Stimulated activated CD4-positive, alpha-beta T cell treated with anti-CD3 and anti-CD28 coated beads, Interleukin-15, amount 100 ng/mL, for 24 hours (primary cell): ENCODE measurements around the gene KDM5C.

Source experiments
- DNase-seq: peaks from one replicate; pipeline ENCODE4 v3.0.0-alpha.2; 2020

The KDM5C gene

DNA sequence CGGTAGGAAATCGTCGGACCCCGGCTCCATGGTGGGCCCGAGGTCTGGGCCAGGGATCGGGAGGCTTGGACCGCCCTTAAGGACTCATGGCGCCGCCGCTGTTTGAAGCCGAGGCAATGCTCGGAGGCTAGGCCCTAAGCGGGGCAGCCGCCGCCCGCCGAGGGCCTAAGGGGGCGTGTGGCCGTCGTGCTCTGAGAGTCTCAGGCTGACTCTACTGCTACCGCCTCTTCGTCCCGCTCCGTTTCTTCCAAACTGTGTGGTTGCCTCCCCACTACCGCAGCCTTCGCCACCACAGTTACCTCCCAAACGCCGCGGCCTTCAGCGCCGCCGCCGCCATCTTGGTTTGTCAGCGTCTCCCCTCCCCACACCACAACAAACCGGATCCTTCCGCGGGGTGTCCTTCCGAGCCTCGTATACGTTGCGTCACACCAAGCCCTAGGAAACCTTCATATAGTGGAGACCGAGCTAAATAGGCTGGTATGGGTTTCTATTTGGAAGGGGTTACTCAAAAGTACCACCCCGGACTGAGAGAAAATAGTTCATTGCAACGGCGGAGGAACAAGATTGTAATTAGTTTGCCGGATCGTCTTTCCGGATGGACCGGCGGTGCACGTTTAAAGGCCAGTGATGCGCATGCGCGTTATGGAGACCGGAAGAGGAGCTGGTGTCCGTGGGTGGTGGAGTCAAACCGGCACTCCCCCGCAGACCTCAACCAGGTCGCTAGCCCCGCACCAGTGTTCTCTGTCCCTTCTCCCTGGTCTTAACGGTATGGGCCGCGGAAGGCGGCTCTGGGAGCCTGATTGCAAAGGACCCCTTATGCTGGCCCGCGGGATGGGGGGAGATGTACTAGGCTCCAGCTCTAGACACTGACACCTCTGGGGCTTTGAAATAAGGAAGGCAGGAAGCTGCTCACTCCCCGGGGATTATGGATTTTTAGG lies at the start of gene KDM5C:
Gene KDM5C, minus strand, starts transcription at position 348 of the 938 bp plus-strand sequence. Its CDS starts 318 bp downstream, at position 30.
- peak; percentile 89 for DNase-seq

DNA sequence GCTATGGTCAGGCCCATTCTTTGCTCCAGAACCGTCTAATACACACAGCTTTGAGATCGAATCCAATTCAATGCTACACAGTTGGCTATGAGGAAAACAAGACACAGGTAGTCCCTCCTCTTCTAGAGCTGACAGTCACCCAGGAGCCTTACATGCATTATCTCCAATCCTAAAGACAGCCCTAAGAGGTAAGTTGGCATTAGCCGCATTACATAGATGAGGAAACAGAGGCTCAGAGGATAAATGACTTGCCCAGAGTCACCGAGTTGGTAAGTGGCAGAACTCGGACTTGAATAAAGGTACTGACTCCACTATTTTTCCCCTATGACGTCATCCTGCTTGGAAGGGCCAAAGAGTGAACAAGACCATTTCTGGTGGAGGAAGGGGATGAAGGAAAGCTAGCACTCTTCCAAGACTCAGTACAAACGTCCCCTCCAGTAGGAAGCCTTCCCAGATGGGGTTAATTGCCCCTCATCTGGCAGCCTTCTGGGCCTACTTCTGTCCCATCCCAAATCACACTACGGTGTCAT lies 47.9 kb upstream of the KDM5C start:
- DNase-seq = no peak

DNA sequence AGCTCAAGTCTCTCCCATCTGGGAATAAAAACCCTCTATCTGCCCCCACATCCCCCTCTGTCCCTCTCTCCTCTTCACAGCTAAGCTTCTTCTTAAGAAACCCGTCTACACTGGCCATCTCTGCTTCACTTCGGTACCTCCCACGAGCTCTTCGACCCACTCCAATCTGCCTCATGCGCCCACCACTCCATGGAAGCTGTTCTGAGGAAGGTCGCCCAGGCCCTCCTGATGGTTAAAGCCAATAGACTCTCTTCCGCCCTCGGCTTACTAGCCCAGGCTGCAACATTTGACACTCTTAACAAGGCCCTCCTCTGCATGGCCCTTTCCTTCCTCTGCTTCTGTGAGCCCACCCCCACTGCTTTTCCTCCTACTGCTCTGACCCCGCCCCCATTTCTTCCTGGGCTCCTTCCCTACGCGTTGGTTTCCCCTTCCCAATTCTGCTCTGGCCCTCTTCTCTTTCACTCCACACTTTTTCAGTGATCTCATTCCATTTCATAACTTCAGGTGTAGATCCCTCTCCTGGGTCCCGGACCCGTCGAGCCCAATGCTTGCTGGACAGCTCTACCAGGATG lies 44.6 kb upstream of the KDM5C start:
- no peak for DNase-seq

DNA sequence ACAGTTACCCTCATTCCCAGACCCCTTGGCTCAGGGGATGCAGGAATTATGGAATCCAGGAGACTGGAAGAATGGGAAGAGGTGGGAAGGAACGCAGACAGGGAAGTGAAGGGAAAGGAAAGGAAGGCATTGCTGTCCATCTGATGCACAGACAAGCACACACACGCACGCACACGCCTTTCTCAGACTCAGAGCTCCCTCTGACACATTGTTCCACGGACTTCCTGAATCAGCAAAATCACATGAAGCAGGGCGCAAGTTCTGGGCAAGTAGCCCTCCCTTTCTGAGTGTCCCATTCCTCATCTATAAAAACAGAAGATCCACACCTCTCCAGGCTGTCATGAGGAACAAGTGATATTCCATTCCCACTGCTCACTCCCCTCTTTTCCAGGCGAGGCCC lies 43.2 kb upstream of the KDM5C start:
- DNase-seq = no peak

DNA sequence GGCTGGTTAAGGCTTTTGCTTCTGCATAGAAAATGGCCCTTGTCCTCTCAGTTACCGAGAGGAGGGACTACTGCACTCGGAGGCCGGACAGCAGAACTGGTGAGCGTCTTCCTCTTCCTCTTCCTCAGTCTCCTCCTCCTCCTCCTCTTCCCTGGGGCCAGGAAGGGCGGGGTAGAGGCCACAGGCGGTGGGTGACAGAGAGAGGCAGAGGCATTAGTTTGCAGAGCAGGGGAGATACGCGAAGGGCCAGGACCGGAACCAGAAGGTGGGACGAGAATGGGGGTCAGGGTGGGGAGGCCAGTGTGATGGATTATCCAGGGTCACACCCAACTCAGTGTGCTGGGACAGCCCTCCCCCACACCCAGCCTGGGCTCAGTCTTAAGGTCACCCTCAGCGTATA lies 41.9 kb upstream of the KDM5C start:
- no peak for DNase-seq

DNA sequence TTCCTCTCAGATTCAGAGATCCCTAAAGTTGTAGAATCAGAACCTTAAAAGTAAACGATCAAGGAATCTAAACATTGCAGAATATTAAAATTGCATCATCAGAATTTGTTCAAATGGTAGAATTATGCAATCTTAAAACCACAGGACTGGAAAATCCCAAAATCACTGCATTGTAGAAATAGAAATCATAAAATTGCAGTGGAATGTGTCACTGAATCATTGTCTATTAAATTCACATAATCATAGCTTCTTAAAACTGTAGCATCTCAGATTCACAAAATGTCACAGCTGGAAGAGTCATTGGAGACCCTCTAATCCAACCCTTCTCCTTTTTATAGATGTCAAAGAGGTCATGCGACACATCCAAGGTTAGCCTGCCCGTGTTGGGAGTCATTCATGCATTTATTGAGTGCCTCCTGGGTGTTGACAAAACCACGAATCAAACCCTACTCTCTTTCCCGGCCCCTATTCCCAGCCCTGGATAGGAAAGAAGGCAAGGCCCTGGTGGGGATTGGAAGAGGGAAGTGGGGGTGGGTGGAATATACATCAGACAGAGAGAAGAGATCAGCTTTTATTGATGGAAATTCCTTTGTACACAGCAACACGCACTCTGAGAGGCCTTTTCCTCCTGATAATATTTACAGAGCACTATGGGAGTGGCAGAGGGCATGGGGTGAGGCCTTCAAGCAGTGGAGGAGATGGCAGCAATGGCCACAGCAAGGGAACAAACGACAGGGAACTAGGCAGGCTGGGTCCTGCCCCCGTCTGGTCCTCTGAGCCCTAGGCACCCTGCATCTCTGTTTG lies 41.0 kb upstream of the KDM5C start:
- no peak for DNase-seq

DNA sequence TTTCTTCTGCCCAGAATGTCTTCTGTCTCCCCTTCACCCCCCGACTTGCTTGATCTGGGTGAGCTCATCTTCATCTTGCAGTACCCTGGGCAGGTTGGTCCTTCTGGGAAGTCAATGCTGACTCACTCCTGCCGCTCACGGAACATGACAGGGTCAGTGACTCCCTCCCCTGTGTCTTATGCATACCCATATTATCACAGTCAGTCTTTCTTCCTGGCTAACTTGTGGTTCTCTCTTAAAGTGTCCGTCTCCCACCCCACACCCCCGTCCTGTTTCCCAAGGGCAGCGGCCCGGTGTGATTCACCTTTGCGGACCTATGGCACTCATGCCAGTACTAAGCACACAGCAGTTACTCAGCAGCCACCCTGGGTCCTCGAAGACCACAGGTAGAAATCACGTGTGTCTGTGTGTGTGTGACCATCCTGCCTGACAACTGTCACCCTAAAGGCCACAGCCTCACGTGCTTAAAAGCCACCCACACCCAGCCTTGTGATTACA lies 38.6 kb upstream of the KDM5C start:
- DNase-seq = peak; percentile 67

DNA sequence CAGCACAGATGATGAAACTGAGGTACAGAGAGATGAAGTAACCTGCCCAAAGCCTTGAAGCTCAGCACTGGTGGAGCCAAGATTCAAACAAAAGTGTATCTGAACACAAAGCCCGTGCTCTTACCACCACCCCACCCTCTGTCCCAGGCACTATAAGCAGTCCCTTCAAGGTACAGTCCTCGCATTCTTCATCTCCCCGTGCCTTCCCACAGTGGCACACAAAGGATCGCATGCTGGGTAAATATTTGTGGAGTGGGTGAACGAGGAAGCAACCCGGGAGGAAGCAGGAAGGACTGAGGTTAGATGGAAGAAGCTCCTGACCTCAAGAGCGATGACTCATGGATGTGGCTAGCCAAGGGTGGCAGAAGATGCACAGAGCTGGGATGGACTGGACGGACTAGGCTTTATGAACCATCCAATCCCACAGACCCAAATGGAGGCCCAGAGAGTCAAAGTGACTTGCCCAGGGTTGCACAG lies 37.9 kb upstream of the KDM5C start:
- DNase-seq = peak; percentile 23

DNA sequence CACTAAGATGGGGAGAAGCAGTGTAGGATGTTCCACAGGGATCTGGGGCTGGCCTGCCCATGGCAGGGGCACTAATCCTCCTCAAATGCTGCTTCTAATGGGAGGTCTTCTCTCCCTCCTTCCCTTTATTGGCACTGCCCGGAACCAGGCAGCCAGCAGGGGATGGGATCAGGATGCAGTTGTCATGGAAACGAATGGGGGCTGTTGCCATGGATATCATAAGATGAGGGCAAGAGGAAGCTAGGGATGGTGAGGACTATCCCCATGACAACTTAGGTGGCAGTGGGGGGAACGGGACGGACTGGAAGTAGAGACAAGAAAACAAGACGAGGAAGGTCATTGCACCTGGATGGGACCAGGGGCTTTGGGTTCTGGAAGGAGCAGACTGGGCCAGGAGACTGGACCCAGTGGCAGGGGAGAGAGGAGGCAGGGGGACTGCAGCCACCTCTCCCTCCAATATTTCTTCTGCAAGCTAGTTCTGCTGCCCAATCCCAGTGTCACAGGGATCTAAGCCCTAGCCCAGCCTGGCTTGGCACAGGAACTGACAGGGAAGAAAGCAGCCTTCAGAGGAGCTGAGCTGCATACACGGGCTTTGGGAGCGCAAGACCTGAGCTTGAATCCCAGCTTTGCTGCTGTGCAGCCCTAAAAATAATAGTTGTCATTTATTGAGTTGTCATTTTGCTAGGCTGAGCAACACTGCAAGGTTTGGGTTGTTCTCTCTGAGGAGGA lies 37.3 kb upstream of the KDM5C start:
- no peak for DNase-seq

DNA sequence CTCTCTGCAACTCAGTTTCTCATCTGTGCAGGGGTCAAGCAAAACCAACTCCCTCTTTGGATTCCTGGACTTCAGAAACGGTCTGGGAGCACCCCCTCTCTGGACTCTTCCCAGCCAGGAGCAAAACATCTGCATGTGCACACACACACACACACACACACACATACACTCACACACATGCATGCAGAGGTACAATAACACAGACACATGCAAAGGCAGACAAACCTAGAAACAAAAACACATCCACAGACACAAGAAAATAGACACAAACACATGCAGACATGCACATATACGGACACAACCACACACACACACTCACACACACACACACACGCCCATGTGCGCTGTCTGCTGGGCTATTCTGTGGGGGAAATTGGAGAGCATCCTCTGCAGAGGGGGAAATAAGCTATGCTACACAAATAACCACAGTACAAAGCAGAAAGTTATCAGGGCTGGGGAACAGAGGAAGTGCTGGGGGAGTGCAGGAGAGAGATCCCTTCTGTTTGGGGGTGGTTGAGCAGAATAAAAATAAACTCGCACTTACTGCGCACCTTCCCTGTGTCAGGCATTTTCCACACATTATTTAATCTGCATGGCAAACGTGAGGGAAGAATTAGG lies 36.5 kb upstream of the KDM5C start:
- DNase-seq = no peak

DNA sequence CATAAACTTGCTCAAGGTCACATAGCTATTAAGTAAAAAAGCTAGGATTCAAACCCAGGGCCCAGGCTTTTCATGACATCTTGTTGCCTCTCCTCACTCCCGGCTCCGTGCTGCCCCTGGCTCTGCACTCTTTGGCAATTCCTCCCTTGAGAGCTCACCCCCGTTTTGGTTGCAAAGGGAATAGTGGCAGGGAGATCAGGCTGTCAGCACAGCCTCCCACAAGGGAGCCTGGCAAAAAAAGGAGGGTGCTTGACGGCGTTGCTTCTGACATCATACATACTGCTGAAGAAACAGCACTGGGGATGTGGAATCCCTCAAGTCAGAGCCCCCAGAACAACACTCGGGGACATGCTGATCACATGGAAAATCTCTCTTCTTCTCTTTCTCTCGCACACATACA lies 35.8 kb upstream of the KDM5C start:
- DNase-seq = no peak

DNA sequence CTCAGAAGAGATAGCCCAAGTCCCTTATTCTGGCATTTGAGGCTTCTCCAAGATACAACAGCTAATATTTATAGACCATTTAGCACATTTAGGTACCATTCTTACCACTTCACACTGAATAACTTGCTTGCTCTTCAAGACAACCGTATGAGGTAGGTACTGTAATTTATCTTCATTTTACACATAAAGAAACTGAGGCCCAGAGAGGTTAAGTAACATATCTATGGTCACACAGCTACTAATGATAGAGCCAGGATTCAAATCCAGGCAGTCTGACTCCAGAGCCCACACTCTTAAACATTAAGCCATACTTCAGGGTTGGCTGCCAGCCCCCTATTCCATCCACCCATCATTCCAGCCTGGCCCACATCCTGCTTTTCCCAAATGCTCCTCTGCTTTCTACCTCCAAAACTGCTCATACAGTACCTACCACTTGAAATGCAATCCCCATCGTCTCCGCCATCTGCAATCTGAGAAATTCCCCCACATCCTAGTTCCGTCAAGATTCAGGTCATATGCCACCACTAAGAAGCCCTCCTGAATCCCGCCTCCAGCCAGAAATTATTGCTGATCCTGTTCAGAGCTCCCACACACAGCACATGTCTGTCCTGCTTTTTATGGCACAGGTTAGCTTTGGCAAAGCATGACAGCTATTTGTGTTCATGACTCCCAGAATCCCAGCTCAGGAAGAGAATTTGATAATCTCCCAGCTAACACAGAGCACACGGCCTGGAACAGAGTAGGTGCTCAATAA lies 32.8 kb upstream of the KDM5C start:
- no peak for DNase-seq

DNA sequence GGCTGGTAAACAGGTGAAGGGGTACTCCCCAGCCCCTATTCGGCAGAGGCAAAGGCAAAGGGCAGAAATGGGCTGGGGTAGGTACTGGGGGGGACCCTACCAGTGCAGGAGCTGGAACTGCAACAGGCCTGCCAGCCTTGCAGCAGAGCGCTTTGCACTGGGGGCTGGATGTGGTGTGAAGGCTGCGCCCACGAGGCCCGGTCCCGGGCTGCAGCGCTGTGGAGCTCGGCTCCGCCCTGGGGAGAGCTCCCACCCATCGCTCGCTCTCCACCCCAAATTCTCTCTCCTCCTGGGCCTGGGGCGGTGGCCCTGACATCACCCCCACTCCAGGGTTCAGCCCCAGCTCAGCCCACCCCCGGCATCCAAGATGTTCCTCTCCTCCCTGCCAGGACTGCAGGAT lies 32.2 kb upstream of the KDM5C start:
- no peak for DNase-seq

DNA sequence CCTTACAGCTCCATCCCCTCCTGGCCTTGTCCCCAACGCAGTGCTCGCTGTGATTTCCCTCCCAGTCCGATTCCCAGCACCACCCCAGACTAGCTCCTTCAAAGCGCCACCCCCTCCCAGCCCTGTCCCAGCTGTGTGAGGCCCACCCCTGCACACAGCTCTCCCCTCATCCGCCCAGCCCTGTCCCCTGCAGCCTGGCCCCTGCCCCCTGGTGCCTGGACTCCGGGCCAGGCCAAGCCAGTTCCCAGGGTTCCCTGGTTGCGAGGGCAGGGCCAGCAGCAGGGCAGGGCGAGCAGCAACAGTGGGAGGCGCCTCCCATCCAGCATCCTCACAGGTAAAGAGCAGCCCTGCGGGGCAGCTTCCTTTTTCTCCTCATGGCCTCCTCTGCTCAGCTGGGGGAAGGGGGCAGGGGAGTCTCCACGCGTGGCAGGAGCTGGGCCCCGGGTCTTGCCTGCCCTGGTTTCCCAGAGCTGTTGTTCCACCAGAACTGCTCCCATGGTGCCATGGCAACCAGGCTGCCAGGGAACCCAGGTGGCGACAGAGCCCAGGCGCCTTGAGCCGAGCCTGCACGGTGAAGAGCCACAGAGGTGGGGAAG lies 31.5 kb upstream of the KDM5C start:
- no peak for DNase-seq

DNA sequence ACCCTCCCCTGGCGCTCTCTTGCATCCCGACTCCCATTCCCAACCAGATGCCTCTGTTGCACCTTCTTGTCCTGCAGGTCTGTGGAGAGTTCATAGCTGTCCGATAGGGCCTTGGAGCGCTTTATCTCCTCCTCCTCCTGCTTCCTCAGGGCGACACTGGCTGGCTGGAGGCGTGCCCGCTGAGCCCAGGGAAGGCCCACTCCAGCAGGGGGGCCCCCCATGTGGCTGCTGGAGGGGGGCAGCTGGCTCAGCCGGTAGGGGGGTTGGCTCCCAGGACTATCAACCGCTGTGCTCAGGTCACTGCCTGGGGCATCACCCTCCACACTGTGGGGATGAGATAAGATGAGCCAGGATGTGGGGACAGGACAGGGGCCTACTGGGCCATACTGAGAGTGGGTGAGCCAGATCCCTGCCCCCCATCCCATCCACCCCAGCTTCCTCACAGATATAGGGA lies 30.8 kb upstream of the KDM5C start:
- DNase-seq = no peak

DNA sequence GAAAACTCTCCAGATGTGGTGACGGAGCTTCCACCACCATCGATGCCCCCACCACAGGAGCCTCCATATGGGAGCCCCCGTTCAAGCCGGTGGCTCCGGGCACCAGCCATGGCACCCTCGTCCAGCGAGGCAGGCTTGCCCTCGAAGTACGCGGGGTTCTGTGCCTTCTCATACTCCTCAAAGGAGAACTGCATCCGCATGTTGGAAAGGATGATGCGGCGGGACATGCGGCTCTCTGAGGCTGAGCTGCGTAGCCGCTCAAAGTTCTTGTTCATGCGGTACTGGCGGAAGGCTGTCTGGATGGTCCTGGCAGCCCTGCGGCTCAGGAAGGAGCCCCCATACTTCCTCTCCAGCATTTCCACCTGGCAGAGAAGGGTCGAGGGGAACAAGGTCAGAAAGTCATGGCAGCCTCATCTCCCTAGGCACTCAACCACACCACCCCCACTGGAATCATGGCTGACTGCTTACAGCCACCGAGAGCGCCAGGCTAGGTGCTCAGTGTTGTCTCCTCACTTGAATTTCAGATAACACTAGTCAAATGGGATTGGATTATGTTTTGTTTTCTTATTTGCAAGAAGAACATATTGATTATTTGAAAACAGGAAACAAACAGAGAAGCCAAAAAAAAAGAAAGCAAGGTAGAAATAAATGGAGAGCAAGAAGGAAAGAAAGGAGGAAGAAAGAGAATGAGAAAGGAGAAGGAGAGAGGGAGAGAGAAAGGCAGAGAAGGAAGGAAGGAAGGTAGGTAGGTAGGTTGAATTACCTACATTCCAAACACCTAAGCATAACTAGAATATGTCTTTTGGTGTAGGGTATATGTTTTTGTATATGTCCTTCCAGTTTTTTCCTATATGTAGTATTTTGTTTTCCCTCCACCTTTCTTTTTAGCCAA lies 29.8 kb upstream of the KDM5C start:
- DNase-seq = no peak

DNA sequence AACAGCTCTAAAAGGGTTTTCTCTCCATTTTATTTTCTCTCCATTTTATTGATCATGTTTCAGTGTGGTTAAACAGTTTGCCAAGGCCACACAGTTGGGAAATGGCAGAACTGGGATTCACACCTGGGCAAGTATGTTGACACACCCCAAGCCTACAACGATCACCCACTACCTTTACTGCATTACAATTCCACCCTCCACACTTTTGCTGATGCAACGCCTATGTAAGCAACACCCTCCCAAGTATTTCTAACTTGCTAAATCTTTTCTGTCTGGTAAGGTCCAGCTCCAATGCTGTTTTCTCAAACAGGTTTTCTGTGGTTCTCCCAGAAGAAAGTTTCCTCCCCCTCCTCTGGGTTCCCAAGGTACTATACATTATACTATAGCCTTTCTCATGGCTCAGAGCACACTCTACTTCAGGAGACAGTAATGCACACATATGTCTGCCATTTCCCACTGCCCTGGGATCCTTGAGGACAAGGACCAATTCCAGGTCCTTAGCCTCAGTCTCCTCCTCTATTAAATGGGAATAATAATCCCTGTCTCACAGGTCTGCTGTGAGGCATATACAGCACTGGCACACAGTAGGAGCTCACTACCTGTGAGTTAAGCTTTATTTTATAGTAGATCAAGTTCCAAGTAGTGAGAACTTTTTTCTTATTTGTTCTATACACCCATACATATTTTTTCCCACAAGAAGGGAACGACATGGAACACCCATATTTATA lies 28.4 kb upstream of the KDM5C start:
- DNase-seq = no peak

DNA sequence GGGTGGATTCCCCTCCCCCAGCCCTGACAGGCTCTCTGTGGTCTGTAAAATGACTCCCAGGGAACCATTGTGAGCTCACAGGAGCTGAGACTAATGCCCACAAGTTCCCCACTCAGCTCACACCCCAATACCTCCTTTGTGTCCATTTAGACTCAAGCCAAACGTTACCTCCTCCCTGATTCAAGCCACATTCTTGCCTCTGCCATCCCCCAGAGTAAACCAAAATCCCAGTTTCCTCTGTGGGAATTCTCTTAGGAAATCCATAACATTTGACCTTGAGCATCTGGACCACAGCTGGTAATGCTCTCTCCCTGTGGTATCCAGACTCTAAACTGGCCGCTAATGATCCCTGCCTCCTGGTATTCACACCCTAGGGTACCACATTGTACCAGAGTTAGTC lies 26.3 kb upstream of the KDM5C start:
- no peak for DNase-seq

DNA sequence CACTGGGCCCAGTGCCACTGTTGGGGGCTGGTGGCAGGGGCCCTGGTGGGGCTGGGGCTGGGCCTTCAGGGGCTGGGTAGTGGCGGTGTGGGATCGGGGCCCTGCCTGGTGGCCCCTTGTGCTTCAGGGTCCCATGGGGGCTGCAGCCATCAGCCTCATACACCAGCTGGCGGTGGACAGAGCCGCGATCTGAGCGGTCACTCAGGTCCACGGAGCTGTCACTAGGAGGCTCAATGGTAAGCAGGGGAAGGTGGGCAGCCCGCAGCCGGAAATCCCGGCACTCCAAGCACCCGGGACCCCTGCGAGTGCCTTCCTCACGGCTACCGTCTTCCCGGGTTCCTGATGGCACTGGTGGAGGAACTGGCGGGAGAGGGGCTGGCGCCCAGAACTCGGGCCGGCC lies 25.5 kb upstream of the KDM5C start:
- no peak for DNase-seq
